ENCODE data around the gene ITIH2.

Gene ITIH2

GRCh38 chr10:7786430-7786829 is 83.3 kb downstream of the ITIH2 start:
- H3K9ac ChIP-seq (ENCODE audit: low read depth, low read length), result no peak overlapping the region; the same call in 1 of the 2 replicates
- no peaks in the 10 kb centered on the region for H3K9me3 ChIP-seq (ENCODE audit: control insufficient read depth, insufficient read depth, low read length)
- H3K4me1 ChIP-seq (ENCODE audit: control insufficient read depth, insufficient read depth, low read length), result peaks cover 16% of the 10 kb centered on the region; the same call in 1 of the 2 replicates
- peaks cover 13% of the 10 kb centered on the region for H3K36me3 ChIP-seq (ENCODE audit: control insufficient read depth, insufficient read depth, low read length)
- H3K27ac ChIP-seq (ENCODE audit: low read depth, low read length), result no peak overlapping the region
- peak overlapping the region; percentile 99 for H3K4me3 ChIP-seq (ENCODE audit: low read depth, low read length)
- no peaks in the 10 kb centered on the region for H3K27me3 ChIP-seq (ENCODE audit: control insufficient read depth, insufficient read depth, low read length)

DNA sequence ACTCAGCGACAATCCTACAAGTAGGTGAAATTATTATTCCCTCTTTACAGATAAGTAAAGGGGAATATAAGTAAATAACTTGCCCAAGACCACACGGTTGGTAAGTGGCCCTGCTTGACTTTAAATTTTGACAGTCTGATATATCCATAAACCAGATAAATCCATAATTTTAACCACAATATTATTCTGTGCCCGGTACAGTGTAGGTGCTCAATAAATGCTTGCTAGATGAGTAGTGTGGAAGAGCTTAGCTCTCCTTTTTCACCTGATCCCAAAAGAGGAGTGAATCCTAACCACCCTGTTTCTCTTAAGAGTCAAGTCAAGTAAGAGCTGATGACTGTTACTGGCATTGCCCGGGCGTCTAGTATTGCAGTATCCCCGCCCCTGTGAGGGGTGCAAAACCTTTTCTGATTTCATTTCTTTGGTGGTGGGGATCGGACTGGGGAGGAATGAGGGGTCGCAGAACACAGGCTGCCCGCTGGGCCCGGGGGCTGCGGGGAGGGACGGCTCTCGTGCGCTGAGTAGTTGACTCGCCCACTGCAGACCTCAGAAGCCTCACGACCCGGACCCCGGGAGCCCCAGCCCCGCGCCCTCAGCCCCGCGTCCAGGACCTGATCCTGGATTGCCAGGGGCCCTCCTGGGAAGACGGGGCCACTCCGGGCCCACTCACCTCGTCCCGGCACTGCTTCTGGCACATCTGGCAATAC is 84.2 kb downstream of the ITIH2 start:
- H3K9me3 ChIP-seq (ENCODE audit: control insufficient read depth, insufficient read depth, low read length), result no peaks in the 10 kb centered on the region
- H3K27ac ChIP-seq (ENCODE audit: low read depth, low read length), result peak overlapping the region; percentile 66
- H3K36me3 ChIP-seq (ENCODE audit: control insufficient read depth, insufficient read depth, low read length), result peaks cover 14% of the 10 kb centered on the region
- peak overlapping the region; percentile 99 for H3K4me3 ChIP-seq (ENCODE audit: low read depth, low read length)
- H3K9ac ChIP-seq (ENCODE audit: low read depth, low read length), result peak overlapping the region; percentile 87
- peaks cover 16% of the 10 kb centered on the region; the same call in 1 of the 2 replicates for H3K4me1 ChIP-seq (ENCODE audit: control insufficient read depth, insufficient read depth, low read length)
- H3K27me3 ChIP-seq (ENCODE audit: control insufficient read depth, insufficient read depth, low read length), result no peaks in the 10 kb centered on the region

- Histone ChIP-seq H3K9ac (ENCODE audit: low read depth, low read length) (peak within 1 kb of the TSS; percentile 87), H3K27me3 (ENCODE audit: control insufficient read depth, insufficient read depth, low read length) (no peaks in the 10 kb centered on the region), H3K36me3 (ENCODE audit: control insufficient read depth, insufficient read depth, low read length) (peaks cover 18% of the 10 kb centered on the region), H3K27ac (ENCODE audit: low read depth, low read length) (peak within 1 kb of the TSS; percentile 70), H3K4me3 (ENCODE audit: low read depth, low read length) (peak within 1 kb of the TSS; percentile 99), H3K9me3 (ENCODE audit: control insufficient read depth, insufficient read depth, low read length) (no peaks in the 10 kb centered on the region), H3K4me1 (ENCODE audit: control insufficient read depth, insufficient read depth, low read length) (peaks cover 16% of the 10 kb centered on the region; the same call in 1 of the 2 replicates)
Measured at GRCh38 chr10:7787857-7788638, 84.9 kb downstream of the ITIH2 start, which contains the start of the genes ATP5F1C and KIN. Gene ATP5F1C (plus strand): TSS chr10:7788177. CDS start chr10:7788208, 31 bp downstream. Gene KIN (minus strand): TSS chr10:7787993. CDS start chr10:7787933, 60 bp downstream.

DNA sequence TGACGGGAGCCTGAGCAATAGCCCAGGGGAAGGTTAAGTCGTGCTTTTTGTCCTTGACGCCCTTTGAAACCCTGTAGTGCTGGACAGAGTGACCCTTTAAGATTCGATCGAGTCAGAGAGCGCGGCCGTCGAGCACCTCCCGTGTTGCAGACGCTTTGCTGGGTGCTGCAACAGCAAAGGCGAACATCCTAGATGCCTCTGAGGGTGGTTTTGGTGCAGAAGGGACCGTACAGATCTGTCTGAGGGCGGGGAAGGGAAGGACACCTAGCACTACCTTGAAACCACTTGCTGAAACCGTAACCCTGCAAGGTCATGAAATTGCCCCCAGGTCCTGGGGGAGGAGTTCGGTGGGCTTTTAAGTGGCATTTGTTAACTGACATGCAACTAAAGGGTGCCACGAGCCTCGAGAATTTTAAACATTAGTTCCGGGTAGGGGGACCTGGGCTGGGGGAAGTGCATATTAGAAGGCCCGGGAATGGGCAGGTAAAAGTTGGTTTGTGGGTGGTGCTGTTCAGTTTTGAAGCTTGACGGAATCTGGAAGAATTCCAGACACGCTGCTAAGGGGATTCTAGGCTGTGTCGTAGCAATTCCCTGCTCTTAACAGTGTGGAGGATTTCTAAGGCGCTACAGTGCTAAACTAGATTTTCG is 85.6 kb downstream of the ITIH2 start:
- H3K9ac ChIP-seq (ENCODE audit: low read depth, low read length), result peak overlapping the region; percentile 86
- H3K36me3 ChIP-seq (ENCODE audit: control insufficient read depth, insufficient read depth, low read length), result peaks cover 18% of the 10 kb centered on the region
- peaks cover 16% of the 10 kb centered on the region; the same call in 1 of the 2 replicates for H3K4me1 ChIP-seq (ENCODE audit: control insufficient read depth, insufficient read depth, low read length)
- no peaks in the 10 kb centered on the region for H3K27me3 ChIP-seq (ENCODE audit: control insufficient read depth, insufficient read depth, low read length)
- H3K27ac ChIP-seq (ENCODE audit: low read depth, low read length), result peak overlapping the region; percentile 70
- no peaks in the 10 kb centered on the region for H3K9me3 ChIP-seq (ENCODE audit: control insufficient read depth, insufficient read depth, low read length)
- peak overlapping the region; percentile 99 for H3K4me3 ChIP-seq (ENCODE audit: low read depth, low read length)

DNA sequence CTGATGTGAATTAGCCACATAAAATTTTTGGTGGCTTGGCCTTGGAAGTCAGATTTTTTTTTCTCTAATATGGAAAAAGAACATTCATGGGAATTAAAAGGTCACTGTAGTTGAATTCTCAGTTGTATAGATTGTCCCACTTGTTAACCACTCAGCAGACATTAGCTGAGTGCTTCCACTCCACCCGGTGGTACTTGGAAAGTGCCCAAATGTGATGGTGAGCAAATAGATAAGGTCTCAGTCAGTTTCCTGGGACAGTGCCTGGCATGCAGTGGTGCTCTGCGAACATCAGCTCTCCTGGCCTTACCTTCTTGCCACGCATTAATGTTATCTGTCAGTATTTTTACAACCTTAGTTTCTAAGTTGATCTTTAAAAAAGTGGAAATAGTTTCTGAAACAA is 86.3 kb downstream of the ITIH2 start:
- Histone ChIP-seq H3K9me3 (ENCODE audit: control insufficient read depth, insufficient read depth, low read length) (no peaks in the 10 kb centered on the region), H3K9ac (ENCODE audit: low read depth, low read length) (0 out of 2 replicates have a peak overlapping the region, but pooled peaks have one; percentile 86), H3K36me3 (ENCODE audit: control insufficient read depth, insufficient read depth, low read length) (peaks cover 13% of the 10 kb centered on the region), H3K4me1 (ENCODE audit: control insufficient read depth, insufficient read depth, low read length) (peaks cover 16% of the 10 kb centered on the region; the same call in 1 of the 2 replicates), H3K27me3 (ENCODE audit: control insufficient read depth, insufficient read depth, low read length) (no peaks in the 10 kb centered on the region), H3K4me3 (ENCODE audit: low read depth, low read length) (peak overlapping the region; percentile 99), H3K27ac (ENCODE audit: low read depth, low read length) (no peak overlapping the region)

DNA sequence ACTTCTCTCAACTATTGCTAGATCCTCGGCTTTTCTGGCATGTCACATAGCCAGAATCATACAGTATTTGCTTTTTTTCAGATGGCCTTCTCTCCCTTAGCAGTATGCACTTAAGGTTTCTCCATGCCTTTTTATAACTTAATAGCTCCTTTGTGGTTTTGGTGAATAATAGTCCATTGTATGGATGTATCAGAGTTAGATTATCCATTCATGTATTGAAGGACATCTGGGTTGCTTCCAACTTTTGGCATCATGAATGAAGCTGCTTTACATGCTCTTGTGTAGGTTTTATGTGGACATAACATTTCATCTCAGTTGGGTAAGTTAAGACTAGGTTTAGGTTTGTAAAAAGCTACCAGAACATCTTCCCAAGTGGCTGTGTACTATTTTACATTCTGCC is 89.4 kb downstream of the ITIH2 start:
- Histone ChIP-seq H3K27ac (ENCODE audit: low read depth, low read length) (no peak overlapping the region), H3K9me3 (ENCODE audit: control insufficient read depth, insufficient read depth, low read length) (no peaks in the 10 kb centered on the region), H3K4me3 (ENCODE audit: low read depth, low read length) (no peak overlapping the region), H3K36me3 (ENCODE audit: control insufficient read depth, insufficient read depth, low read length) (peaks cover 34% of the 10 kb centered on the region), H3K9ac (ENCODE audit: low read depth, low read length) (no peak overlapping the region), H3K27me3 (ENCODE audit: control insufficient read depth, insufficient read depth, low read length) (no peaks in the 10 kb centered on the region), H3K4me1 (ENCODE audit: control insufficient read depth, insufficient read depth, low read length) (peaks cover 9% of the 10 kb centered on the region; the same call in 1 of the 2 replicates)

- Histone ChIP-seq H3K9me3 (ENCODE audit: control insufficient read depth, insufficient read depth, low read length) (no peaks in the 10 kb centered on the region), H3K36me3 (ENCODE audit: control insufficient read depth, insufficient read depth, low read length) (peaks cover 51% of the 10 kb centered on the region), H3K4me1 (ENCODE audit: control insufficient read depth, insufficient read depth, low read length) (peaks cover 4% of the 10 kb centered on the region; the same call in 1 of the 2 replicates)
Measured at GRCh38 chr10:7794251-7795026, 91.3 kb downstream of the ITIH2 start.

DNA sequence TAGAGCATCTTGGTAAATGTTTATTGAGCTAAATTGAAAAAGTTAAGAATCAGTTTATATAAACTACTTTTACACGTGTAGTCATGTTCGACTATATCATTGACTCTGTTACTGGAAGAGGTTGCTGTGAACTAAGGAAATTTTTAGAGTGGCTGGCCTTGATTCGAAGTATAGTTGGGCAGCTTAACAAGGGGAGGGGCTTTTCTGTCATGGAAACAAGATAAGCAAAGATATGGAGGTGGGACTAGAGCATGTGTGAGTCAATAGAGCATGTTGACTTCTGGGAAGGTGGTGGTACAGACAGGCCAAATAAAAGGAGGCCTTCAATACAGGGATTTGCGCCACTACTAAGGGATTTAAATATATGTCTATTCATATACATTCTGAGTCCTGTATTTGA is 92.5 kb downstream of the ITIH2 start:
- H3K4me1 ChIP-seq (ENCODE audit: control insufficient read depth, insufficient read depth, low read length), result no peaks in the 10 kb centered on the region
- H3K4me3 ChIP-seq (ENCODE audit: low read depth, low read length), result no peak overlapping the region

More at GRCh38 chr10:7794251-7795026, 91.3 kb downstream of the ITIH2 start:
- no peak overlapping the region for H3K27ac ChIP-seq (ENCODE audit: low read depth, low read length)
- no peak overlapping the region for H3K9ac ChIP-seq (ENCODE audit: low read depth, low read length)
- H3K27me3 ChIP-seq (ENCODE audit: control insufficient read depth, insufficient read depth, low read length), result no peaks in the 10 kb centered on the region
- H3K4me3 ChIP-seq (ENCODE audit: low read depth, low read length), result no peak overlapping the region

DNA sequence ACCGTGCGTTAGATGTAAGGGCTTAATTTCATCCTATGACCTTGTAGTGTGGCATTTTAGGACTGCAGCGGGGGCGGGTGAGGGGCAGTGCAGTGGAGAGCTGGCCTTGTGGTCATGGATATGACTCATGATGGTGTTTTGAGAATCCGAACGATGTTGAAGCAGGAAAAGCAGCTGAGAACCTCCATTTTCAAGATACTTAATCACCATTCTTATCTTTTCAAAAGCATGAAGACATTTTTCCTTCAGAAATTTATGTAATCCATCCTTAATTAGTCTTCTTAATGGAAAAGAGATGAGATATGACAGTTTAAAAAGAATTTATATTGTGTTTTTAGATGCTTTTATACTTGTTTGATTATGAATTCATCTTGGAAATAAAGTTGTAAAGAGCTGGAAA is 94.5 kb downstream of the ITIH2 start:
- Histone ChIP-seq H3K9ac (ENCODE audit: low read depth, low read length) (no peak overlapping the region), H3K4me1 (ENCODE audit: control insufficient read depth, insufficient read depth, low read length) (no peaks in the 10 kb centered on the region), H3K9me3 (ENCODE audit: control insufficient read depth, insufficient read depth, low read length) (no peaks in the 10 kb centered on the region), H3K27ac (ENCODE audit: low read depth, low read length) (no peak overlapping the region), H3K36me3 (ENCODE audit: control insufficient read depth, insufficient read depth, low read length) (peaks cover 68% of the 10 kb centered on the region), H3K27me3 (ENCODE audit: control insufficient read depth, insufficient read depth, low read length) (no peaks in the 10 kb centered on the region), H3K4me3 (ENCODE audit: low read depth, low read length) (no peak overlapping the region)

More for the DNA sequence above, 92.5 kb downstream of the ITIH2 start:
- Histone ChIP-seq H3K27me3 (ENCODE audit: control insufficient read depth, insufficient read depth, low read length) (no peaks in the 10 kb centered on the region), H3K27ac (ENCODE audit: low read depth, low read length) (no peak overlapping the region), H3K36me3 (ENCODE audit: control insufficient read depth, insufficient read depth, low read length) (peaks cover 60% of the 10 kb centered on the region), H3K9me3 (ENCODE audit: control insufficient read depth, insufficient read depth, low read length) (no peaks in the 10 kb centered on the region), H3K9ac (ENCODE audit: low read depth, low read length) (no peak overlapping the region)
